GM18867 (cell line): ENCODE results near the gene EIF4G3.
A peak's percentile ranks its signal among the peaks of the same experiment; 100 is the strongest.
"Not testable (repeated sequence)": the region's sequence is repeated elsewhere in the genome, so short reads cannot be mapped to it uniquely, and the experiment has no call there.

Source experiments
- ATAC-seq: cut with Tn5 transposase; IDR thresholded peaks from one replicate; pipeline ENCODE4 v1.9.1; 2021; ENCODE audit warnings: mild to moderate bottlenecking, moderate library complexity; ENCODE audit not compliant: unreplicated experiment

The EIF4G3 gene

DNA sequence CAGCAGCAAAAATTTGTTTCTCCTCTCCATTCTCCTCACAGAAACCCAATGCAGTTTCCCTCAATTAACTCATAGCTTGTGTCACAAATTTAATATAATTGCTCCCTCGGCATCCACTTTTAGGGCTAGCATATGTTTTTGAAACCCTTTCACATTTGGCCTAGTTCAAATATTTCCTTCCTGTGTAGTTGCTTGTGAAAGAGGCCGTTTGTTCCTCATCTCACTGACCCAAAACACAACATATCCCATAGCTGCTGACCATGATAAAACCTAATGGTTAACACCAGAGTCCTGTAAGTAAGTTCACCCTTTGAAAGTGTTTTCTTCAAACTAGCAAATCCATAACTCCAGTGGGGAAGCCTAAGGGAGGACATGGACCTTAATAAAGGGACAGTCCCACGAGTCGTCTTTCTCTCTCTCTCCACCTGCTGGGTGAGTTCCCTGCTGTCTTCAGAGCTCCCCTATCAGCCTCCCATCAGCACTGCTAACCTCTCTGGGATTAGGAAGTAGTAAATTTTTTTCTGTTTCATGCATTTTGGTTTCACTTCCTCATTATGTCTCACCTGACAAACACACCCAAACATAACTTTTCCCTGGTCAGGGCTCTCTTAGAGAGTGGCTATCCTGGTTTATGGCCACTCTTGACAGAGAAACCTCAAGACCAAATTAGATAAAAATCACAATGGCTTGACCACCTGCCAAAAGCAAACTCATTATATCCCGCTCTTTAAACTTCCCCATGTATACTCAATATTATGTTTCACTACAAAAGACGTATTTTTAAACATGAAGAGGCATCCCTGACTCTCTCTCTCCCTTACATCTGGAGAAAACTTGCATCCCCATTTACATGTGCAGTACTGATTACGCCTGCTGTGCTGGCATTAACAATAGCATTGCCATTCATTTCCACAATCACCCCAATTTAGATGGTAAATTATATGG, 211.9 kb downstream of the EIF4G3 start:
- ATAC-seq = peak; percentile 78

GRCh38 chr1:20962576-20963258, 214.0 kb downstream of the EIF4G3 start:
- ATAC-seq = no peak

DNA sequence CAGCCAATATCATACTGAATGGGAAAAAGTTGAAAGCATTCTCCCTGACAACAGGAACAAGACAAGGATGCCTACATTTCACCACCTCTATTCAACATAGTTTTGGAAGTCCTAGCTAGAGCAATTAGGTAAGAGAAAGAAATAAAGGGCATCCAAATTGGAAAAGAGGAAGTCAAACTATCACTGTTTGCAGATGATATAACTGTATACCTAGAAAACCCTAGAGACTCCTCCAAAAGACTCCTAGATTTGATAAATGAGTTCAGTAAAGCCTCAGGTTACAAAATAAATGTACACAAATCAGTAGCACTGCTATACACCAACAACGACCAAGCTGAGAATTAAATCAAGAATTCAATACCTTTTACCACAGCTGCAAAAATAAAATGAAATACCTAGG, 218.3 kb downstream of the EIF4G3 start:
- ATAC-seq = no peak

DNA sequence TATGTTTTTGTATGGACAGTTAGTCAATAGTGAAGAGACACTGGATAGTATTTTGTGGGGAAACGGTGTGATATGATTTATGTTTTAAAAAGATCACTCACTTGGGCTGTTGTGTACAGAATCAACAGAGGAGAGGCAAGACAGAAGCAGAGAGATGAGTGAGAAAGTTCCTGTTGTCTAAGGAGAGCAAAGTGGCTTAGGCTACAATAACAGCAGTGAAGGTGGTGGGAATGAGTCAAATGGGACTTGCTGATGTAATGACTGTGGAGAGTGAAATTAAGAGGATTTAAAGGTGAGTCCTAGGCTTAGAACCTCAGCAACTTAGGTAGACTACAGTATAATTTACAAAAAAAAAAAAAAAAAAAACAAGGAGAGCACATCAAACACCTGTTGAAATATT, 220.4 kb downstream of the EIF4G3 start:
- no peak for ATAC-seq

- no peak for ATAC-seq
Measured at GRCh38 chr1:20950679-20951078, 226.0 kb downstream of the EIF4G3 start.

DNA sequence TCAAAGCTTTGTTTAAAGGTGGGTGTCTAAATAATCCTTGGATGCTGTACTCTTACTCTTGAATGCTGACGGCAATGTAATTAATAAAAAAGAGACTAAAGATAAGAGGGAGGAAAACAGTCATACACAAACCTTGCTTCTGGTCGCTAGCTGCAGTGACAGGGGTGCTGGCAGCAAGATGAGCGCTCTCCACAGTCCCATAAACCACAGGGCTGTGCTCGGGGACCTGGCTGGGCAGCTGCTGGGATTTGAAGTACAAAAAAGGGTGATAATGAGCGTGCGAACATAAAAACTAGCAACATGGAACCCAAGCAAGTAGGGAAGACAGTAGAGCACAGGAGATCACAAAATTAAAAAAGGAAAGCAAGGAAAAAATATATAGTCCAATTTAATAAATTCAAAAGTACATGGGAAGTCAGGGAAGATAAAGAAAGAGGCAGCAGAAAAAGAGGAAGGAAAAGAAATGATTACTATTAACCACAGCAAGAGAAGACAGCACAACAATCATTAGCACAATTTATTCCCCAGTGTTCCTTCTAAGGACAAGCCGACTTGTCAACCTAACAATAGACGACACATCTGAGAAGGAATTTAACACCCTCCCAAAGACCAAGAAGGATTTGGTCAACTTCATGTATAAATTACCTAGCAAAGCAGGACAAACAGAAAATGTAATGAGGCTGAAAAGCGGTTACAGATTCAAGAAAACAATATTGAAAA, 226.7 kb downstream of the EIF4G3 start:
- ATAC-seq = no peak

GRCh38 chr1:20948101-20948500, 228.6 kb downstream of the EIF4G3 start:
- no peak for ATAC-seq

DNA sequence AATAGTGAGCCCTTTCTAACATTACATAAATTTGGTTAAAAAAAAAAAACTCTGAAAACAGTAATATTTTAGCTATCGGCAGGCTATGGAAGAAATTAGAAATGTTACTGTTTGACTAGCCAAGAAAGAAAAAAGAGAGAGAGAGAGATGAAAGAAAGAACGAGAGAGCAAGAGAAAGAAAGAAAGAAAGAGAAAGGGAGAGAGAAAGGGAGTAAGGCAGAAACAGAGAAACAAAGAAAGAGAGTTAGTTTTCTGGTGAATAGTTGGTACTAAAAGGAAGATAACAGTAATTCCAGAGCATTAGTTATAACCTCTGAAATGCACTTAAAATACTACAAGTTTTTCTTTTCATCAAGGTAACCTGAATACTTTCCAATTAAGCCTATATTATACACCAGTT, 229.3 kb downstream of the EIF4G3 start:
- no peak for ATAC-seq

DNA sequence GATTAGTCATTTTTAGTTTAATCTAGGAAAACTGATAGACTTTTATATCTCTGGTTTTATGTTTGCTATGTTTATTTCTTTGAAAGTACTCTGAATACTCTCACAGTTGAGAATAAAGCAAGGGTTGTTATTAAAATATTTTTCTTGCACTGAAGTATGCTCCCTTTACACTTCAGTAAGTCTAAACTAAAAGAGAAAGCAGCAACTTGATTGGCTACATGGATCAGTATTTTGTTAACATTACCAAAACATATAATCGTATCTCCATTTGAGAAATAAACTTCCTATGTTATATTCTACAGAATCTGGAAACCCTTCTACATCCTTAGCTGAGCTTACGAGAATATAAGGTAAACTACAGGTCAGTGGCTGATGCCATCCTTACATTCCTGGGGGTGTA, 240.1 kb downstream of the EIF4G3 start:
- ATAC-seq = no peak

DNA sequence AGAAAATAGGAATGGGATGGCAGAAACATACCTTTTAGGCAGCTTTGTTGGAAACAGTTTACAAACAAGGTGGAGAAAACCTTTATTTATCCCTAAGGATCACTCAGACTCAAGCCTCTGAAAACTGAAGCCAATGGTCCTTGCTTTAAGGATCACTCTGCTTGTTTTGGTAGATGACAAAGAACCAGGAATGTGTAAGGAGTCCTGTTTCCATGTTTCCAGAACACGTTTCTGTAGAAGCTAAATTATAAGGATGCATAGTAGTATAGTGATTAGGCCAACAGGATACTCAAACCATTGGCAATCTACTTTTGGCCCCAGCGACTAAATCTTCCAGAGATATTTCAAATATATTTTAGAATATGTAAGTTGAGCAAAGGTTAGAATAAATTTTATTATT, 240.5 kb downstream of the EIF4G3 start:
- no peak for ATAC-seq

DNA sequence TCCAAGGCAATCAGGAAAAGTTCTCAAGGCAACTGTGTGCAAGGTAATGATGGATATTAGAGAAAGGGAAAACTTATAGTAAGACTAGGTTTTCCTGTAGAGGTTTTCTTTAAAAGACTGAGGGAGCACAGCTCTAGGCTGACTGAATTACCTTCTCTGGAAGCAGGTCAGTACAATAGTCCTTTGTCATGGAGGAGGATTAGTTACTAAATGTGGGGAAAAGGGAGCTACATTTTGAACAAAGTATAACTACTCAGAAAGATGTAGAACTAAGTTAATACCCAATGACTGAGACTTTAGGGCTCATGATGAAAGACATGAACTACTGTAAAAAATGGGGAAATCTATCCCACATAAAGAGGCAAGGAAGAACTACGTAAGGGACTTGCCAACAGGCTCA, 241.0 kb downstream of the EIF4G3 start:
- no peak for ATAC-seq

GRCh38 chr1:20932437-20932977, 244.2 kb downstream of the EIF4G3 start:
- ATAC-seq = no peak

DNA sequence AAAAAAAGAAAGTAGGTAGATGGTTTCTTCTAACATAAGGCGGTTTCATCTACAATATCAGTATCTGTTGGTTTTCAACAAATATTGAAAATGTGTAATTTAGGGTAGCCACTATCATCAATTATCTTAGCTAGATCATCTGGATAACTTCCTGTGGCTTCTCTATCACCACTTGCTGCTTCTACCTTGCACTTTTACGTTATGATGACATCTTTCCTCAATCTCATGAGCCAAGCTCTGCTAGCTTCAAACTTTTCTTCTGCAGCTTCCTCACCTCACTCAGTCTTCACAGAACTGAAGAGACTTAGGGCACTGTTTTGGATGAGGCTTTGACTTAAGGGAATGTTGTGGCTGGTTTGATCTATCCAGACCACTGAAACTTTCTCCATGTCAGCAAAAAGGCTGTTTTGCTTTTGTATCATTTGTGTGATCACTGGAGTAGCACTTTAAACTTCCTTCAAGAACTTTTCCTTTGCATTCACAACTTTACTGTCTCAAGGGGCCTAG, 244.7 kb downstream of the EIF4G3 start:
- no peak for ATAC-seq

GRCh38 chr1:20930427-20930826, 246.3 kb downstream of the EIF4G3 start:
- no peak for ATAC-seq

GRCh38 chr1:20928146-20928545, 248.6 kb downstream of the EIF4G3 start:
- ATAC-seq = no peak

DNA sequence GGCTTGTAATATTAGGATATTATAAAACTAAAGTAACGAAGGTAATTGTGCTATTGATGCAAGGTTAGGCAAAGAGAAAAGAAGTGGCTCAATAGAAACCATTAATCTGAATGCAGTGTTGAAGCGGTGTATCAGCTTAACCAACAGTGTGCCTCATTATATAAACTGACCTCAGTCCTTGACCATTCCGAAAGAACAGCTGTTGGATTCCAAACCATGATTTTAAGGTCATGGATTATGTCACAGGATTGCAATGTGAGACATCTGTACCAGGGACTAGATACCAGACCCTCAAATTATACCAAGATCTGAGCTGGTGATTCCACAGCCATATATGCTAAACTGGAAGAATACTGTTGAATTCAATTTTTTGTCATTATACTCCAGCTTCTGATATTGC, 255.4 kb downstream of the EIF4G3 start:
- ATAC-seq = no peak

DNA sequence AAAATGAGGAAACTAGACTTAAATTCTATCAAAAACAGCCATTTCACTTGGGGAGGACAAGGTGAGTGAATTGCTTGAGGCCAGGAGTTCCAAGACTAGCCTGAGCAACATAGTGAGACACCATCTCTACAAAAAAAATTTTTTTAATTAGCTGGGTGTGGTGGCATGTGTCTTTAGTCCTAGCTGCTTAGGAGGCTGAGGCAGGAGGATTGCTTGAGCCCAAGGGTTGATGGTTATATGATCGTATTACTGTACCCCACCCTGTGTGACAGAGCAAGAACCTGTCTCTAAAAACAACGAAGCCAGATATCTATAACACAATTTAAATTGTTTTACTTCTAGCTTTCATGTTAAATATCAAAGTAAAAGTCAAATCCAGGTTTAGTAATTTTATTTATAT, 263.5 kb downstream of the EIF4G3 start:
- ATAC-seq = no peak

DNA sequence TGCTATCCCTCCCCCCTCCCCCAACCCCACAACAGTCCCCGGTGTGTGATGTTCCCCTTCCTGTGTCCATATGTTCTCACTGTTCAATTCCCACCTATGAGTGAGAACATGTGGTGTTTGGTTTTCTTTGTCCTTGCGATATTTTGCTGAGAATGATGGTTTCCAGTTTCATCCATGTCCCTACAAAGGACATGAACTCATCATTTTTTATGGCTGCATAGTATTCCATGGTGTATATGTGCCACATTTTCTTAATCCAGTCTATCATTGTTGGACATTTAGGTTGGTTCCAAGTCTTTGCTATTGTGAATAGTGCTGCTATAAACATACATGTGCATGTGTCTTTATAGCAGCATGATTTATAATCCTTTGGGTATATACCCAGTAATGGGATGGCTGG, 269.2 kb downstream of the EIF4G3 start:
- ATAC-seq = not testable (repeated sequence)

GRCh38 chr1:20903437-20903836, 273.3 kb downstream of the EIF4G3 start:
- no peak for ATAC-seq

- ATAC-seq = no peak
Measured at GRCh38 chr1:20900056-20900455, 276.6 kb downstream of the EIF4G3 start.
